A673 (cell line): ENCODE data around the gene FBN3. TPM values are rescaled to one million over a fixed set of nuclear protein-coding genes. Genes with fewer than 3 reads are reported as not detected.

Source experiments
- BruUV-seq: library from RNA; stranded (reverse); fragments of 400-500 nt; replicated peaks from 2 replicates; lab custom pipeline; 2021; lab: Mats Ljungman, UMichigan
- CTCF ChIA-PET: fragments of 300-600 bp; sonication (Branson Sonifier 250); formaldehyde crosslinking; loops from one replicate; lab custom pipeline; 2022; ENCODE audit warnings: antibody characterized with exemption; lab: Charles Lee
- POLR2A ChIA-PET: fragments of 300-600 bp; sonication (Branson Sonifier 250); formaldehyde crosslinking; loops from one replicate; lab custom pipeline; 2022; ENCODE audit warnings: antibody characterized with exemption; ENCODE audit not compliant: low non-redundant PET; lab: Charles Lee
- DNase-seq: peaks from one replicate; pipeline ENCODE4 v3.0.0-alpha.2; 2015; ENCODE audit warnings: low spot score
- H3K27ac ChIP-seq: fragments of 200-600 bp; sonication (generic); 2 replicates; pipeline ENCODE4 v1.5.1; 2016; ENCODE audit warnings: mixed run types, low read depth, mild to moderate bottlenecking, mixed read lengths, antibody characterized with exemption, low read length; ENCODE audit not compliant: poor library complexity, severe bottlenecking
- H3K27me3 ChIP-seq: fragments of 200-600 bp; sonication (generic); replicated peaks from 2 replicates; pipeline ENCODE4 v1.6.1; 2017; ENCODE audit warnings: mixed run types, low read depth, mild to moderate bottlenecking, mixed read lengths, antibody characterized with exemption, low read length; ENCODE audit not compliant: insufficient read depth, poor library complexity
- H3K36me3 ChIP-seq: fragments of 200-600 bp; sonication (generic); 2 replicates; pipeline ENCODE4 v1.6.1; 2016; ENCODE audit warnings: mixed run types, mild to moderate bottlenecking, mixed read lengths, antibody characterized with exemption, low read length; ENCODE audit not compliant: insufficient read depth, poor library complexity, severe bottlenecking
- H3K4me1 ChIP-seq: fragments of 200-600 bp; sonication (generic); 2 replicates; pipeline ENCODE4 v1.6.1; 2017; ENCODE audit warnings: mixed run types, mild to moderate bottlenecking, mixed read lengths, antibody characterized with exemption, low read length; ENCODE audit not compliant: insufficient read depth, poor library complexity, severe bottlenecking
- H3K4me3 ChIP-seq: fragments of 200-600 bp; sonication (generic); 2 replicates; pipeline ENCODE4 v1.5.1; 2016; ENCODE audit warnings: low read depth, mixed run types, mild to moderate bottlenecking, mixed read lengths, low read length; ENCODE audit not compliant: poor library complexity, severe bottlenecking
- H3K9me3 ChIP-seq: fragments of 200-600 bp; sonication (generic); 2 replicates; pipeline ENCODE4 v1.6.1; 2016; ENCODE audit warnings: mixed run types, low read depth, mild to moderate bottlenecking, mixed read lengths, antibody characterized with exemption, low read length; ENCODE audit not compliant: poor library complexity, severe bottlenecking
- CTCF ChIP-seq: fragments of 300-800, 200-600 bp; sonication (generic); conservative IDR thresholded peaks from 2 replicates; pipeline ENCODE4 v1.5.1; 2017; ENCODE audit warnings: low read depth, mild to moderate bottlenecking, antibody characterized with exemption, low read length, moderate library complexity, mixed read lengths
- EZH2 ChIP-seq: fragments of 200-600 bp; sonication (generic); IDR thresholded peaks from 2 replicates; pipeline ENCODE4 v1.6.1; 2017; ENCODE audit warnings: borderline replicate concordance, low read depth, mild to moderate bottlenecking, mixed read lengths, antibody characterized with exemption, low read length; ENCODE audit not compliant: poor library complexity, severe bottlenecking
- intact Hi-C: fragments of 100-400 bp; cut with micrococcal nuclease; formaldehyde crosslinking; loops from one replicate; pipeline ENCODE4 v1.10.0; 2022; ENCODE audit not compliant: unreplicated experiment
- total RNA-seq: library from RNA; stranded (reverse); gene quantifications from 2 replicates; pipeline ENCODE4 v1.2.3, GENCODE V29; 2021

FBN3 gene
- total RNA-seq, 1 experiment from 2014 or later: 0.06 TPM

- intact Hi-C loops: no loop called here
- no peaks in the 10 kb centered on the region for H3K4me1 ChIP-seq
- H3K9me3 ChIP-seq: no peaks in the 10 kb centered on the region
- H3K4me3 ChIP-seq: no peak overlapping the region
- H3K27me3 ChIP-seq: no peaks in the 10 kb centered on the region
- ChIA-PET CTCF (no interaction called here), POLR2A (no interaction called here)
- H3K27ac ChIP-seq: no peak overlapping the region
- TF ChIP-seq EZH2 (no peak), CTCF (no peak)
- no TSS peak for BruUV-seq
- no peak for DNase-seq
- no peaks in the 10 kb centered on the region for H3K36me3 ChIP-seq
Observed at GRCh38 chr19:8138201-8138600, 11.2 kb downstream of the FBN3 start.

- no peaks in the 10 kb centered on the region for H3K36me3 ChIP-seq
- ChIA-PET POLR2A (no interaction called here), CTCF (no interaction called here)
- no peaks in the 10 kb centered on the region for H3K27me3 ChIP-seq
- H3K9me3 ChIP-seq: no peaks in the 10 kb centered on the region
- no peak overlapping the region for H3K4me3 ChIP-seq
- no peak for TF ChIP-seq EZH2
- no peak for TF ChIP-seq CTCF
- intact Hi-C loops: no loop called here
- no peaks in the 10 kb centered on the region for H3K4me1 ChIP-seq
- no peak overlapping the region for H3K27ac ChIP-seq
- BruUV-seq: no TSS peak
- DNase-seq: no peak
Observed at GRCh38 chr19:8137425-8137824, 12.0 kb downstream of the FBN3 start.

- Histone ChIP-seq H3K27me3 (no peaks in the 10 kb centered on the region), H3K4me3 (no peak overlapping the region), H3K27ac (no peak overlapping the region), H3K9me3 (no peaks in the 10 kb centered on the region), H3K36me3 (no peaks in the 10 kb centered on the region), H3K4me1 (no peaks in the 10 kb centered on the region)
- ChIA-PET POLR2A (no interaction called here), CTCF (no interaction called here)
- TF ChIP-seq CTCF: no peak
- no peak for TF ChIP-seq EZH2
- DNase-seq: no peak
- BruUV-seq: no TSS peak
- intact Hi-C loops: no loop called here
Observed at GRCh38 chr19:8135946-8136618, 13.3 kb downstream of the FBN3 start.
